OCI-LY1 (cell line): ENCODE results near the gene RENBP.

Source experiments
- H2AFZ ChIP-seq: fragments of 200-600 bp; sonication (generic), shearing (Covaris generic); 2 replicates; pipeline ENCODE4 v1.6.0; 2014; ENCODE audit warnings: antibody characterized with exemption, mild to moderate bottlenecking, low read length
- H3F3A ChIP-seq: fragments of 200-600 bp; sonication (generic), shearing (Covaris generic); 2 replicates; pipeline ENCODE4 v1.6.0; 2014; ENCODE audit warnings: mild to moderate bottlenecking, antibody characterized with exemption, low read length, moderate library complexity; ENCODE audit not compliant: insufficient read depth
- H3K27ac ChIP-seq: fragments of 200-600 bp; sonication (generic); 2 replicates; pipeline ENCODE4 v1.5.1; 2014; ENCODE audit warnings: low read length, mixed run types, mild to moderate bottlenecking, low read depth; ENCODE audit not compliant: poor library complexity, severe bottlenecking
- H3K27me3 ChIP-seq: fragments of 200-600 bp; sonication (generic); 2 replicates; pipeline ENCODE4 v1.6.0; 2014; ENCODE audit warnings: antibody characterized with exemption, mild to moderate bottlenecking, low read length, moderate library complexity; ENCODE audit not compliant: insufficient read depth
- H3K36me3 ChIP-seq: fragments of 200-600 bp; sonication (generic); 2 replicates; pipeline ENCODE4 v1.6.1; 2014; ENCODE audit warnings: mild to moderate bottlenecking, antibody characterized with exemption, low read length, moderate library complexity, mixed read lengths; ENCODE audit not compliant: insufficient read depth
- H3K4me1 ChIP-seq: fragments of 200-600 bp; sonication (generic); 2 replicates; pipeline ENCODE4 v1.5.1; 2014; ENCODE audit warnings: mild to moderate bottlenecking, low read length, moderate library complexity; ENCODE audit not compliant: insufficient read depth, severe bottlenecking
- H3K4me2 ChIP-seq: fragments of 200-600 bp; sonication (generic), shearing (Covaris generic); 2 replicates; pipeline ENCODE4 v1.6.1; 2014; ENCODE audit warnings: low read length
- H3K4me3 ChIP-seq: fragments of 200-600 bp; sonication (generic); 2 replicates; pipeline ENCODE4 v1.5.1; 2014; ENCODE audit warnings: low read length, low read depth, mild to moderate bottlenecking, mixed read lengths; ENCODE audit not compliant: poor library complexity, severe bottlenecking
- H3K79me2 ChIP-seq: fragments of 200-600 bp; shearing (Covaris generic); 2 replicates; pipeline ENCODE4 v1.6.1; 2016; ENCODE audit warnings: mixed run types, low read length, mixed read lengths; ENCODE audit not compliant: insufficient read depth
- H3K9ac ChIP-seq: fragments of 200-600 bp; sonication (generic), shearing (Covaris generic); 2 replicates; pipeline ENCODE4 v1.6.1; 2014; ENCODE audit warnings: mild to moderate bottlenecking, low read length, mixed read lengths
- H3K9me2 ChIP-seq: fragments of 200-600 bp; sonication (generic), shearing (Covaris generic); 2 replicates; pipeline ENCODE4 v1.6.1; 2014; ENCODE audit warnings: low read depth, mild to moderate bottlenecking, low read length, mixed read lengths
- H3K9me3 ChIP-seq: fragments of 200-600 bp; shearing (Covaris generic); 2 replicates; pipeline ENCODE4 v1.6.1; 2014; ENCODE audit warnings: low read length, mixed read lengths
- H4K20me1 ChIP-seq: fragments of 200-600 bp; sonication (generic), shearing (Covaris generic); 2 replicates; pipeline ENCODE4 v1.6.0; 2016; ENCODE audit warnings: mild to moderate bottlenecking, low read length; ENCODE audit not compliant: insufficient read depth
- CTCF ChIP-seq: fragments of 200-600 bp; sonication (generic), shearing (Covaris generic); IDR thresholded peaks from 2 replicates; pipeline ENCODE4 v1.5.1; 2017; ENCODE audit warnings: mild to moderate bottlenecking, antibody characterized with exemption, low read length, moderate library complexity, mixed read lengths
- EZH2 ChIP-seq: fragments of 200-600 bp; sonication (generic), shearing (Covaris generic); IDR thresholded peaks from 2 replicates; pipeline ENCODE4 v1.8.0; 2017; ENCODE audit warnings: borderline replicate concordance, mixed run types, mild to moderate bottlenecking, antibody characterized with exemption, low read length, moderate library complexity, mixed read lengths

RENBP gene

GRCh38 chrX:153966283-153966688, 21.8 kb upstream of the RENBP start:
- H3F3A ChIP-seq, result no peaks in the 10 kb centered on the region
- H3K27me3 ChIP-seq, result no peaks in the 10 kb centered on the region
- H3K9me2 ChIP-seq, result no peaks in the 10 kb centered on the region
- H4K20me1 ChIP-seq, result no peaks in the 10 kb centered on the region
- no peaks in the 10 kb centered on the region for H3K9me3 ChIP-seq
- H3K4me3 ChIP-seq, result peak overlapping the region; percentile 93
- H3K4me2 ChIP-seq, result peak overlapping the region; percentile 99
- H3K9ac ChIP-seq, result peak overlapping the region; percentile 87; the same call in 1 of the 2 replicates
- peaks cover 38% of the 10 kb centered on the region for H3K4me1 ChIP-seq
- H2AFZ ChIP-seq, result no peak overlapping the region
- peaks cover 51% of the 10 kb centered on the region for H3K79me2 ChIP-seq
- no peak for TF ChIP-seq EZH2
- no peak for TF ChIP-seq CTCF
- H3K27ac ChIP-seq, result peak overlapping the region; percentile 97
- H3K36me3 ChIP-seq, result peaks cover 65% of the 10 kb centered on the region

- Histone ChIP-seq H3K9me2 (no peaks in the 10 kb centered on the region), H2AFZ (no peak overlapping the region), H3K27me3 (no peaks in the 10 kb centered on the region), H3K9me3 (no peaks in the 10 kb centered on the region), H3K9ac (no peak overlapping the region; the same call in 1 of the 2 replicates), H3K4me1 (peaks cover 38% of the 10 kb centered on the region), H4K20me1 (no peaks in the 10 kb centered on the region), H3F3A (no peaks in the 10 kb centered on the region), H3K4me3 (no peak overlapping the region), H3K4me2 (peak overlapping the region; percentile 99; the same call in 1 of the 2 replicates), H3K27ac (peak overlapping the region; percentile 97), H3K79me2 (peaks cover 51% of the 10 kb centered on the region), H3K36me3 (peaks cover 74% of the 10 kb centered on the region)
- TF ChIP-seq CTCF (no peak), EZH2 (no peak)
These were observed 21.0 kb upstream of the RENBP start for GRCh38 chrX:153965406-153965805.

GRCh38 chrX:153964105-153964504, 19.7 kb upstream of the RENBP start:
- TF ChIP-seq CTCF (no peak), EZH2 (no peak)
- Histone ChIP-seq H2AFZ (no peak overlapping the region), H3K79me2 (peaks cover 44% of the 10 kb centered on the region), H3F3A (no peaks in the 10 kb centered on the region), H3K36me3 (peaks cover 79% of the 10 kb centered on the region), H3K27ac (no peak overlapping the region), H3K27me3 (no peaks in the 10 kb centered on the region), H3K9me2 (no peaks in the 10 kb centered on the region), H3K9ac (no peak overlapping the region), H3K4me1 (peaks cover 36% of the 10 kb centered on the region), H3K4me2 (no peak overlapping the region), H4K20me1 (no peaks in the 10 kb centered on the region), H3K9me3 (no peaks in the 10 kb centered on the region), H3K4me3 (no peak overlapping the region)
